ENCODE results near the gene ECPAS.

Gene ECPAS

GRCh38 chr9:111366978-111367377 lies 117.2 kb downstream of the ECPAS start (continued):
- TF ChIP-seq PATZ1 (CRISPR knock-in tag; IDR thresholded peaks at IDR 0.05; ENCODE audit: borderline replicate concordance) = no peak
- no peak for TF ChIP-seq CSDC2 (CRISPR knock-in tag; IDR thresholded peaks at IDR 0.05)
- TF ChIP-seq ZNF8 (CRISPR knock-in tag; IDR thresholded peaks at IDR 0.05) = no peak
- no peak for TF ChIP-seq PPARA (CRISPR knock-in tag; IDR thresholded peaks at IDR 0.05; ENCODE audit: borderline replicate concordance)
- no peak for TF ChIP-seq ESRRG (CRISPR knock-in tag; IDR thresholded peaks at IDR 0.05)
- TF ChIP-seq CSRNP3 (CRISPR knock-in tag; IDR thresholded peaks at IDR 0.05) = no peak
- TF ChIP-seq TOX (CRISPR knock-in tag; IDR thresholded peaks at IDR 0.05; ENCODE audit: borderline replicate concordance) = no peak

- TF ChIP-seq OSR1 (CRISPR knock-in tag; IDR thresholded peaks at IDR 0.05) (no peak), ISL1 (CRISPR knock-in tag; IDR thresholded peaks at IDR 0.05) (no peak), ZNF8 (CRISPR knock-in tag; IDR thresholded peaks at IDR 0.05) (no peak), CSRNP3 (CRISPR knock-in tag; IDR thresholded peaks at IDR 0.05) (no peak), ZNF565 (CRISPR knock-in tag; conservative IDR thresholded peaks at IDR 0.05; ENCODE audit: low read depth) (no peak), ZFP30 (CRISPR knock-in tag; IDR thresholded peaks at IDR 0.05) (no peak)
Observed at GRCh38 chr9:111362526-111362925, 121.7 kb downstream of the ECPAS start.

GRCh38 chr9:111360881-111361280 lies 123.3 kb downstream of the ECPAS start:
- ATAC-seq = no peak
- no peak for TF ChIP-seq ZFP30 (CRISPR knock-in tag; IDR thresholded peaks at IDR 0.05)
- no peak for TF ChIP-seq ESRRG (CRISPR knock-in tag; IDR thresholded peaks at IDR 0.05)
- no peak for TF ChIP-seq CSDC2 (CRISPR knock-in tag; IDR thresholded peaks at IDR 0.05)
- TF ChIP-seq RARB (CRISPR knock-in tag; IDR thresholded peaks at IDR 0.05) = no peak

More at GRCh38 chr9:111362526-111362925, 121.7 kb downstream of the ECPAS start:
- no peak for ATAC-seq

GRCh38 chr9:111356481-111357244 lies 127.5 kb downstream of the ECPAS start:
- peak; percentile 91 for ATAC-seq
- TF ChIP-seq ZNF70 (CRISPR knock-in tag; IDR thresholded peaks at IDR 0.05) (no peak), ZFP3 (CRISPR knock-in tag; IDR thresholded peaks at IDR 0.05) (no peak), ZNF8 (CRISPR knock-in tag; IDR thresholded peaks at IDR 0.05) (no peak)

GRCh38 chr9:111352545-111352944 lies 131.6 kb downstream of the ECPAS start:
- no peak for TF ChIP-seq ESRRG (CRISPR knock-in tag; IDR thresholded peaks at IDR 0.05)
- TF ChIP-seq TCF4 (CRISPR knock-in tag; IDR thresholded peaks at IDR 0.05; ENCODE audit: borderline replicate concordance) = no peak
- TF ChIP-seq ZFP3 (CRISPR knock-in tag; IDR thresholded peaks at IDR 0.05) = no peak
- TF ChIP-seq OSR1 (CRISPR knock-in tag; IDR thresholded peaks at IDR 0.05) = no peak
- TF ChIP-seq ZNF565 (CRISPR knock-in tag; conservative IDR thresholded peaks at IDR 0.05; ENCODE audit: low read depth) = no peak
- TF ChIP-seq CSDC2 (CRISPR knock-in tag; IDR thresholded peaks at IDR 0.05) = no peak
- no peak for TF ChIP-seq GLIS3 (CRISPR knock-in tag; IDR thresholded peaks at IDR 0.05)
- TF ChIP-seq CREB5 (CRISPR knock-in tag; IDR thresholded peaks at IDR 0.05; ENCODE audit: low read depth) = no peak
- no peak for TF ChIP-seq ZNF8 (CRISPR knock-in tag; IDR thresholded peaks at IDR 0.05)
- TF ChIP-seq BACH2 (CRISPR knock-in tag; IDR thresholded peaks at IDR 0.05; ENCODE audit: borderline replicate concordance) = no peak
- TF ChIP-seq SNAI2 (CRISPR knock-in tag; IDR thresholded peaks at IDR 0.05) = no peak
- TF ChIP-seq PPARA (CRISPR knock-in tag; IDR thresholded peaks at IDR 0.05; ENCODE audit: borderline replicate concordance) = no peak
- no peak for TF ChIP-seq PATZ1 (CRISPR knock-in tag; IDR thresholded peaks at IDR 0.05; ENCODE audit: borderline replicate concordance)
- TF ChIP-seq ZC3H10 (CRISPR knock-in tag; IDR thresholded peaks at IDR 0.05) = no peak
- no peak for TF ChIP-seq ZFP30 (CRISPR knock-in tag; IDR thresholded peaks at IDR 0.05)
- no peak for TF ChIP-seq TOX (CRISPR knock-in tag; IDR thresholded peaks at IDR 0.05; ENCODE audit: borderline replicate concordance)
- no peak for TF ChIP-seq ZNF70 (CRISPR knock-in tag; IDR thresholded peaks at IDR 0.05)
- TF ChIP-seq CSRNP3 (CRISPR knock-in tag; IDR thresholded peaks at IDR 0.05) = no peak
- no peak for TF ChIP-seq RARB (CRISPR knock-in tag; IDR thresholded peaks at IDR 0.05)
- ATAC-seq = no peak
